SK-N-SH treated with all-trans-retinoic acid at 6 μM for 48 hours (cell line): ENCODE measurements around the gene KISS1.

Experiments
- ATAC-seq: fragments of 200-7000 bp; cut with Tn5 transposase; 3 replicates; pipeline ENCODE4 v1.9.1; 2020; ENCODE audit warnings: mild to moderate bottlenecking, moderate library complexity
- BACH2 ChIP-seq: fragments of 250-450 bp; sonication (Bioruptor Pico); IDR thresholded peaks from 2 replicates; pipeline ENCODE4 v1.9.0; 2021; ENCODE audit warnings: mild to moderate bottlenecking, borderline replicate concordance
- CSDC2 ChIP-seq: fragments of 250-450 bp; sonication (Bioruptor Pico); IDR thresholded peaks from 2 replicates; pipeline ENCODE4 v1.5.0; 2020; ENCODE audit warnings: mild to moderate bottlenecking, moderate library complexity
- ESRRG ChIP-seq: fragments of 250-450 bp; sonication (Bioruptor Pico); IDR thresholded peaks from 2 replicates; pipeline ENCODE4 v1.6.1; 2021; ENCODE audit warnings: mild to moderate bottlenecking
- GLIS3 ChIP-seq: fragments of 250-450 bp; sonication (Bioruptor Pico); IDR thresholded peaks from 2 replicates; pipeline ENCODE4 v1.5.0; 2020; ENCODE audit warnings: mild to moderate bottlenecking, moderate library complexity
- ISL1 ChIP-seq: fragments of 250-450 bp; sonication (Bioruptor Pico); IDR thresholded peaks from 2 replicates; pipeline ENCODE4 v2.1.2; 2022; ENCODE audit warnings: mild to moderate bottlenecking, moderate library complexity
- OSR1 ChIP-seq: fragments of 250-450 bp; sonication (Bioruptor Pico); IDR thresholded peaks from 2 replicates; pipeline ENCODE4 v1.8.0; 2022; ENCODE audit warnings: moderate library complexity, mild to moderate bottlenecking, inconsistent platforms
- PPARA ChIP-seq: fragments of 250-450 bp; sonication (Bioruptor Pico); IDR thresholded peaks from 2 replicates; pipeline ENCODE4 v1.5.0; 2020; ENCODE audit warnings: mild to moderate bottlenecking, borderline replicate concordance
- RARB ChIP-seq: fragments of 250-450 bp; sonication (Bioruptor Pico); IDR thresholded peaks from 2 replicates; pipeline ENCODE4 v1.8.0; 2021; ENCODE audit warnings: mild to moderate bottlenecking, moderate library complexity
- SNAI2 ChIP-seq: fragments of 250-450 bp; sonication (Bioruptor Pico); IDR thresholded peaks from 2 replicates; pipeline ENCODE4 v1.5.0; 2020; ENCODE audit warnings: mild to moderate bottlenecking, moderate library complexity
- TCF4 ChIP-seq: fragments of 250-450 bp; sonication (Bioruptor Pico); IDR thresholded peaks from 2 replicates; pipeline ENCODE4 v1.8.0; 2021; ENCODE audit warnings: mild to moderate bottlenecking, moderate library complexity, borderline replicate concordance
- TOX ChIP-seq: fragments of 250-450 bp; sonication (Bioruptor Pico); IDR thresholded peaks from 2 replicates; pipeline ENCODE4 v1.8.0; 2021; ENCODE audit warnings: mild to moderate bottlenecking, moderate library complexity, borderline replicate concordance
- TSHZ2 ChIP-seq: fragments of 250-450 bp; sonication (Bioruptor Pico); IDR thresholded peaks from 2 replicates; pipeline ENCODE4 v1.5.0; 2020; ENCODE audit warnings: mild to moderate bottlenecking, moderate library complexity
- ZFP3 ChIP-seq: fragments of 250-450 bp; sonication (Bioruptor Pico); IDR thresholded peaks from 2 replicates; pipeline ENCODE4 v1.5.0; 2020; ENCODE audit warnings: mild to moderate bottlenecking, moderate library complexity
- ZFP30 ChIP-seq: fragments of 450-650 bp; formaldehyde crosslinking; IDR thresholded peaks from 2 replicates; pipeline ENCODE4 v1.5.0; 2022; ENCODE audit warnings: mild to moderate bottlenecking, moderate library complexity
- ZNF565 ChIP-seq: fragments of 450-650 bp; formaldehyde crosslinking; conservative IDR thresholded peaks from 2 replicates; pipeline ENCODE4 v1.5.0; 2020; ENCODE audit warnings: low read depth, mild to moderate bottlenecking, moderate library complexity
- ZNF8 ChIP-seq: fragments of 450-650 bp; formaldehyde crosslinking; IDR thresholded peaks from 2 replicates; pipeline ENCODE4 v1.5.0; 2020; ENCODE audit warnings: mild to moderate bottlenecking, moderate library complexity
- TF ChIP-seq, protein P1 (sequence below): fragments of 250-450 bp; sonication (Bioruptor Pico); IDR thresholded peaks from 2 replicates; pipeline ENCODE4 v1.8.0; 2021; ENCODE audit warnings: low read depth, mild to moderate bottlenecking, moderate library complexity, borderline replicate concordance
- TF ChIP-seq, protein P2 (sequence below): fragments of 250-450 bp; sonication (Bioruptor Pico); IDR thresholded peaks from 2 replicates; pipeline ENCODE4 v1.5.1; 2020; ENCODE audit warnings: low read depth, mild to moderate bottlenecking, moderate library complexity
- TF ChIP-seq, protein P3 (sequence below): fragments of 250-450 bp; sonication (Bioruptor Pico); IDR thresholded peaks from 2 replicates; pipeline ENCODE4 v1.8.0; 2020; ENCODE audit warnings: mild to moderate bottlenecking, moderate library complexity, borderline replicate concordance
- TF ChIP-seq, protein P4 (sequence below): fragments of 250-450 bp; sonication (Bioruptor Pico); IDR thresholded peaks from 2 replicates; pipeline ENCODE4 v1.5.1; 2021; ENCODE audit warnings: mild to moderate bottlenecking, moderate library complexity

KISS1 gene

DNA sequence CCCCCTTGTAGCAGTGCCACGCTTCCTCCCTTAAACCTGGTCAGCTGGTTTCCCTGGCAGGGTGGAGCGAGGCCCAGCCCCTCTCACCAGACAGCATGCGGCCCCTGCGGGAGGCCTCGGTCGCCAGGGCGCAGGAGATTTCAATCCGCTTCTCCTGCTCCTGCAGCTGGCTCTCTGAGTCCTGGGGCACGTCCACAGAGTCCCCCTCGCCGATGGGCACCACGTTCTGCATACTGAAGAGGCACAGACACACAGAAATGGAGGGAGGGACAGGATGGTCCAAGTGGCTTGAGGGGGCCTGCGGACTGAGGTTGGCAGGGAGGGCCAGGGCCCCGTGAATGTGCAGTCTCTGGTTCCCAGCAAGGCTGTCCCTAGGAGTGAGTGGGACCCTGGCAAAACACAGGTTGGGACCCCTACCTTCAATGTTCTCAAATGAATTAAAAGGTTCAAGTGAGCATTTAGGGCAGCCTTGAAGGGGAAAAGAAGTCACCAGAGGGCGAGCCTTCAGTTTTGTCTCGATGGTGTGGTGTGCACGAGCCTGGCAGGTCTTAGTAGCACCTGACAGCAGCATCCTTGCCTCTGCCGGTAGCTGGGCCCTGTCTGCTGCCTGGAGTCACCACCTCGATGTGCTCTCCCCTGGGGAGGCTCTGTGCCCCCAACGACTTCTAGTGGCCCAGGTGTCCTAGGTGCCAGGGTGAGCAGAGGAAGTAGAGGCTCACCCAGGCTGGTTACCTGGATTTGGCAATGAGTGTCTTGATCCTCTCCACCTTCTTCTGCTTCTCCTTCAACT lies 31.9 kb upstream of the KISS1 start:
- TF ChIP-seq OSR1 (CRISPR knock-in tag) (no peak), RARB (CRISPR knock-in tag) (no peak), ZFP30 (no peak), BACH2 (CRISPR knock-in tag) (no peak), ISL1 (no peak), ZFP3 (CRISPR knock-in tag) (no peak), CSDC2 (no peak), PPARA (CRISPR knock-in tag) (no peak)
- TF ChIP-seq, protein P1, sequence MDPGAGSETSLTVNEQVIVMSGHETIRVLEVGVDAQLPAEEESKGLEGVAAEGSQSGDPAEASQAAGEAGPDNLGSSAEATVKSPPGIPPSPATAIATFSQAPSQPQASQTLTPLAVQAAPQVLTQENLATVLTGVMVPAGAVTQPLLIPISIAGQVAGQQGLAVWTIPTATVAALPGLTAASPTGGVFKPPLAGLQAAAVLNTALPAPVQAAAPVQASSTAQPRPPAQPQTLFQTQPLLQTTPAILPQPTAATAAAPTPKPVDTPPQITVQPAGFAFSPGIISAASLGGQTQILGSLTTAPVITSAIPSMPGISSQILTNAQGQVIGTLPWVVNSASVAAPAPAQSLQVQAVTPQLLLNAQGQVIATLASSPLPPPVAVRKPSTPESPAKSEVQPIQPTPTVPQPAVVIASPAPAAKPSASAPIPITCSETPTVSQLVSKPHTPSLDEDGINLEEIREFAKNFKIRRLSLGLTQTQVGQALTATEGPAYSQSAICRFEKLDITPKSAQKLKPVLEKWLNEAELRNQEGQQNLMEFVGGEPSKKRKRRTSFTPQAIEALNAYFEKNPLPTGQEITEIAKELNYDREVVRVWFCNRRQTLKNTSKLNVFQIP (CRISPR knock-in tag) = no peak
- TF ChIP-seq, protein P2, sequence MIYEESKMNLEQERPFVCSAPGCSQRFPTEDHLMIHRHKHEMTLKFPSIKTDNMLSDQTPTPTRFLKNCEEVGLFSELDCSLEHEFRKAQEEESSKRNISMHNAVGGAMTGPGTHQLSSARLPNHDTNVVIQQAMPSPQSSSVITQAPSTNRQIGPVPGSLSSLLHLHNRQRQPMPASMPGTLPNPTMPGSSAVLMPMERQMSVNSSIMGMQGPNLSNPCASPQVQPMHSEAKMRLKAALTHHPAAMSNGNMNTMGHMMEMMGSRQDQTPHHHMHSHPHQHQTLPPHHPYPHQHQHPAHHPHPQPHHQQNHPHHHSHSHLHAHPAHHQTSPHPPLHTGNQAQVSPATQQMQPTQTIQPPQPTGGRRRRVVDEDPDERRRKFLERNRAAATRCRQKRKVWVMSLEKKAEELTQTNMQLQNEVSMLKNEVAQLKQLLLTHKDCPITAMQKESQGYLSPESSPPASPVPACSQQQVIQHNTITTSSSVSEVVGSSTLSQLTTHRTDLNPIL (CRISPR knock-in tag) = no peak
- TF ChIP-seq, protein P3, sequence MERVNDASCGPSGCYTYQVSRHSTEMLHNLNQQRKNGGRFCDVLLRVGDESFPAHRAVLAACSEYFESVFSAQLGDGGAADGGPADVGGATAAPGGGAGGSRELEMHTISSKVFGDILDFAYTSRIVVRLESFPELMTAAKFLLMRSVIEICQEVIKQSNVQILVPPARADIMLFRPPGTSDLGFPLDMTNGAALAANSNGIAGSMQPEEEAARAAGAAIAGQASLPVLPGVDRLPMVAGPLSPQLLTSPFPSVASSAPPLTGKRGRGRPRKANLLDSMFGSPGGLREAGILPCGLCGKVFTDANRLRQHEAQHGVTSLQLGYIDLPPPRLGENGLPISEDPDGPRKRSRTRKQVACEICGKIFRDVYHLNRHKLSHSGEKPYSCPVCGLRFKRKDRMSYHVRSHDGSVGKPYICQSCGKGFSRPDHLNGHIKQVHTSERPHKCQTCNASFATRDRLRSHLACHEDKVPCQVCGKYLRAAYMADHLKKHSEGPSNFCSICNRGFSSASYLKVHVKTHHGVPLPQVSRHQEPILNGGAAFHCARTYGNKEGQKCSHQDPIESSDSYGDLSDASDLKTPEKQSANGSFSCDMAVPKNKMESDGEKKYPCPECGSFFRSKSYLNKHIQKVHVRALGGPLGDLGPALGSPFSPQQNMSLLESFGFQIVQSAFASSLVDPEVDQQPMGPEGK (CRISPR knock-in tag) = no peak
- ATAC-seq = no peak

- no peak for TF ChIP-seq ZNF565 (CRISPR knock-in tag)
- TF ChIP-seq ZNF8 (CRISPR knock-in tag) = no peak
- TF ChIP-seq, protein P3 (CRISPR knock-in tag) = no peak
- TF ChIP-seq TSHZ2 (CRISPR knock-in tag) = no peak
- TF ChIP-seq ZFP30 = no peak
- TF ChIP-seq ZFP3 (CRISPR knock-in tag) = no peak
- no peak for TF ChIP-seq TCF4 (CRISPR knock-in tag)
- TF ChIP-seq ESRRG (CRISPR knock-in tag) = no peak
- TF ChIP-seq, protein P4, sequence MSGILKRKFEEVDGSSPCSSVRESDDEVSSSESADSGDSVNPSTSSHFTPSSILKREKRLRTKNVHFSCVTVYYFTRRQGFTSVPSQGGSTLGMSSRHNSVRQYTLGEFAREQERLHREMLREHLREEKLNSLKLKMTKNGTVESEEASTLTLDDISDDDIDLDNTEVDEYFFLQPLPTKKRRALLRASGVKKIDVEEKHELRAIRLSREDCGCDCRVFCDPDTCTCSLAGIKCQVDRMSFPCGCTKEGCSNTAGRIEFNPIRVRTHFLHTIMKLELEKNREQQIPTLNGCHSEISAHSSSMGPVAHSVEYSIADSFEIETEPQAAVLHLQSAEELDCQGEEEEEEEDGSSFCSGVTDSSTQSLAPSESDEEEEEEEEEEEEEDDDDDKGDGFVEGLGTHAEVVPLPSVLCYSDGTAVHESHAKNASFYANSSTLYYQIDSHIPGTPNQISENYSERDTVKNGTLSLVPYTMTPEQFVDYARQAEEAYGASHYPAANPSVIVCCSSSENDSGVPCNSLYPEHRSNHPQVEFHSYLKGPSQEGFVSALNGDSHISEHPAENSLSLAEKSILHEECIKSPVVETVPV (CRISPR knock-in tag) = no peak
- TF ChIP-seq TOX (CRISPR knock-in tag) = no peak
- no peak for TF ChIP-seq ISL1
- no peak for TF ChIP-seq SNAI2 (CRISPR knock-in tag)
- no peak for TF ChIP-seq GLIS3 (CRISPR knock-in tag)
- TF ChIP-seq, protein P2 (CRISPR knock-in tag) = no peak
- no peak for TF ChIP-seq CSDC2
- no peak for TF ChIP-seq RARB (CRISPR knock-in tag)
- ATAC-seq = no peak
Measured at GRCh38 chr1:204227351-204227750, 31.1 kb upstream of the KISS1 start.
